Measurements from ENCODE around the gene CHRDL2.
"Not testable (repeated sequence)": the region's sequence is repeated elsewhere in the genome, so short reads cannot be mapped to it uniquely, and the experiment has no call there.

Gene CHRDL2

GRCh38 chr11:74776546-74776945 is 45.3 kb upstream of the CHRDL2 start:
- H3K27me3 Mint-ChIP-seq (ENCODE audit: low read depth) = no peaks in the 10 kb centered on the region
- no peak overlapping the region for H3K4me3 Mint-ChIP-seq
- no peak overlapping the region for H3K27ac Mint-ChIP-seq
- no peaks in the 10 kb centered on the region for H3K36me3 Mint-ChIP-seq (ENCODE audit: low read depth)
- peaks cover 12% of the 10 kb centered on the region for H3K4me1 Mint-ChIP-seq
- H3K9me3 Mint-ChIP-seq = no peaks in the 10 kb centered on the region
- TF ChIP-seq CTCF (IDR thresholded peaks at IDR 0.05; ENCODE audit: unreplicated experiment in 3 of 3) = no peak

- no peak for TF ChIP-seq CTCF (IDR thresholded peaks at IDR 0.05; ENCODE audit: unreplicated experiment in 3 of 3)
- Mint-ChIP-seq H3K36me3 (ENCODE audit: low read depth) (no peaks in the 10 kb centered on the region), H3K4me3 (no peak overlapping the region), H3K27ac (no peak overlapping the region), H3K27me3 (ENCODE audit: low read depth) (no peaks in the 10 kb centered on the region), H3K4me1 (peaks cover 12% of the 10 kb centered on the region), H3K9me3 (no peaks in the 10 kb centered on the region)
Observed at GRCh38 chr11:74775762-74776161, 44.5 kb upstream of the CHRDL2 start.

GRCh38 chr11:74773476-74773875 is 42.2 kb upstream of the CHRDL2 start:
- Mint-ChIP-seq H3K4me3 (no peak overlapping the region), H3K4me1 (peaks cover 12% of the 10 kb centered on the region), H3K27me3 (ENCODE audit: low read depth) (no peaks in the 10 kb centered on the region), H3K36me3 (ENCODE audit: low read depth) (no peaks in the 10 kb centered on the region), H3K9me3 (no peaks in the 10 kb centered on the region), H3K27ac (no peak overlapping the region)
- no peak for TF ChIP-seq CTCF (IDR thresholded peaks at IDR 0.05; ENCODE audit: unreplicated experiment in 3 of 3)

- TF ChIP-seq CTCF (IDR thresholded peaks at IDR 0.05; ENCODE audit: unreplicated experiment in 3 of 3) = no peak
- Mint-ChIP-seq H3K4me1 (peaks cover 7% of the 10 kb centered on the region), H3K27me3 (ENCODE audit: low read depth) (no peaks in the 10 kb centered on the region), H3K27ac (no peak overlapping the region), H3K36me3 (ENCODE audit: low read depth) (peaks cover 6% of the 10 kb centered on the region), H3K4me3 (no peak overlapping the region), H3K9me3 (no peaks in the 10 kb centered on the region)
Observed at GRCh38 chr11:74771139-74771538, 39.9 kb upstream of the CHRDL2 start.

- Mint-ChIP-seq H3K4me1 (peaks cover 7% of the 10 kb centered on the region), H3K27ac (no peak overlapping the region), H3K4me3 (no peak overlapping the region), H3K36me3 (ENCODE audit: low read depth) (peaks cover 11% of the 10 kb centered on the region), H3K27me3 (ENCODE audit: low read depth) (no peaks in the 10 kb centered on the region), H3K9me3 (no peaks in the 10 kb centered on the region)
- TF ChIP-seq CTCF (IDR thresholded peaks at IDR 0.05; ENCODE audit: unreplicated experiment in 3 of 3) = no peak
Observed at GRCh38 chr11:74770456-74770855, 39.2 kb upstream of the CHRDL2 start.

GRCh38 chr11:74769055-74769707 is 38.0 kb upstream of the CHRDL2 start:
- Mint-ChIP-seq H3K36me3 (ENCODE audit: low read depth) (peaks cover 17% of the 10 kb centered on the region), H3K27ac (no peak overlapping the region), H3K27me3 (ENCODE audit: low read depth) (no peaks in the 10 kb centered on the region), H3K4me1 (no peaks in the 10 kb centered on the region), H3K9me3 (peaks cover 4% of the 10 kb centered on the region), H3K4me3 (no peak overlapping the region)
- no peak for TF ChIP-seq CTCF (IDR thresholded peaks at IDR 0.05; ENCODE audit: unreplicated experiment in 3 of 3)

GRCh38 chr11:74768172-74768651 is 37.0 kb upstream of the CHRDL2 start:
- not testable (repeated sequence) for H3K4me3 Mint-ChIP-seq; H3K9me3 Mint-ChIP-seq; H3K27me3 Mint-ChIP-seq (ENCODE audit: low read depth); H3K4me1 Mint-ChIP-seq; H3K27ac Mint-ChIP-seq
- H3K36me3 Mint-ChIP-seq (ENCODE audit: low read depth) = peaks cover 26% of the 10 kb centered on the region

Data from nephron (organoid).